Aorta (tissue), 5 donors: ENCODE measurements around the gene PLPP2. TPM values are rescaled to one million over a fixed set of nuclear protein-coding genes. Genes with fewer than 3 reads are reported as not detected.
A peak's percentile ranks its signal among the peaks of the same experiment; 100 is the strongest.

Experiments used
- ATAC-seq: fragments of 200-7000 bp; cut with Tn5 transposase; one replicate; pipeline ENCODE4 v1.9.1; 2022; ENCODE audit warnings: moderate library complexity; ENCODE audit not compliant: low FRiP score
- DNase-seq, 2 donors: peaks; one replicate each; pipeline ENCODE4 v3.0.0-alpha.2; 2020
- H3K27ac ChIP-seq, 2 donors: one replicate each; pipeline ENCODE4 v1.5.1; 2013; ENCODE audit warnings: low read length in 2 of 2, mild to moderate bottlenecking in 2 of 2, moderate library complexity in 2 of 2, control low read depth in 1 of 2, inconsistent platforms in 1 of 2, low read depth in 1 of 2
- H3K27me3 ChIP-seq, 2 donors: one replicate each; pipeline ENCODE4 v1.6.1; 2013; ENCODE audit warnings: control low read depth in 1 of 2, low read length in 1 of 2, mild to moderate bottlenecking in 1 of 2, moderate library complexity in 1 of 2; ENCODE audit not compliant: insufficient read depth in 2 of 2, control insufficient read depth in 1 of 2
- H3K36me3 ChIP-seq, 2 donors: one replicate each; pipeline ENCODE4 v1.6.1; 2013; ENCODE audit warnings: control low read depth in 1 of 2, low read length in 1 of 2, mild to moderate bottlenecking in 1 of 2; ENCODE audit not compliant: insufficient read depth in 2 of 2, control insufficient read depth in 1 of 2
- H3K4me1 ChIP-seq, 2 donors: one replicate each; pipeline ENCODE4 v1.6.1; 2013; ENCODE audit warnings: low read length in 2 of 2, control low read depth in 1 of 2, mild to moderate bottlenecking in 1 of 2, moderate library complexity in 1 of 2; ENCODE audit not compliant: insufficient read depth in 2 of 2, control insufficient read depth in 1 of 2
- H3K4me3 ChIP-seq, 2 donors: one replicate each; pipeline ENCODE4 v1.5.1; 2013; ENCODE audit warnings: low read length in 2 of 2, control low read depth in 1 of 2, mild to moderate bottlenecking in 1 of 2
- H3K9me3 ChIP-seq: one replicate; pipeline ENCODE4 v1.6.1; 2013; ENCODE audit warnings: mild to moderate bottlenecking, low read length; ENCODE audit not compliant: control insufficient read depth
- WGBS, 2 donors: extraction: QIAGEN DNeasy Blood & Tissue Kit; methylation state at CpG; one replicate each; pipeline ENCODE4 v1.1.7; 2013; 5-methylcytosine and 5-hydroxymethylcytosine counted together
- intact Hi-C, 2 donors: fragments of 100-400 bp; cut with DNase I; formaldehyde crosslinking; loops; one replicate each; pipeline versions ENCODE4 v1.14.2 to v1.15.0; 2022
- polyA plus RNA-seq, 2 donors: library from polyadenylated mRNA; stranded (reverse); fragments of 200-250 nt; gene quantifications; one replicate each; pipeline ENCODE4 v1.2.3, GENCODE V29; 2013
- total RNA-seq, 2 donors: library from RNA; stranded (reverse); fragmentation: NEBNext Ultra II Directional; extraction: Animal tissue kit (Norgen Biotek cat#: 25700); gene quantifications; one replicate each; pipeline ENCODE4 v1.2.1, GENCODE V29; 2021
- donor health status: healthy with polysubstance abuse.
- donor health status: Bipolar disorder and iron deficiency.
- donor health status: DM: no; HTN: no; CAD: no.
- donor health status: DM: no; HTN: no; CAD: no.
- donor health status: DM: yes; HTN: yes; CAD: no.

The PLPP2 gene
- total and polyA plus RNA-seq, 4 donors, result 0.51 to 6.5 (median 3.7) TPM

GRCh38 chr19:334296-335071 lies 43.3 kb upstream of the PLPP2 start:
- Histone ChIP-seq H3K4me1 (no peaks in the 10 kb centered on the region), H3K27ac (no peak overlapping the region), H3K36me3 (peaks cover 2 to 3% of the 10 kb centered on the region in 2 donors), H3K4me3 (no peak overlapping the region), H3K9me3 (no peaks in the 10 kb centered on the region), H3K27me3 (no peaks in the 10 kb centered on the region)
- peak in 1 of 2 donors; percentile 55 for DNase-seq
- ATAC-seq, result peak; percentile 15
- 90 to 92% methylated on average over 19 of the region's 19 CpGs for WGBS, 2 donors
- intact Hi-C loops, result no loop called here

GRCh38 chr19:330503-330902 lies 39.3 kb upstream of the PLPP2 start:
- ATAC-seq, result no peak
- no peak overlapping the region for H3K4me3 ChIP-seq
- H3K4me1 ChIP-seq, result no peaks in the 10 kb centered on the region
- intact Hi-C loops, result no loop called here
- no peaks in the 10 kb centered on the region for H3K27me3 ChIP-seq
- peak in 1 of 2 donors; percentile 49 for DNase-seq
- WGBS, 2 donors, result 97 to 98% methylated on average over 8 of the region's 8 CpGs
- no peaks in the 10 kb centered on the region for H3K9me3 ChIP-seq
- no peak overlapping the region for H3K27ac ChIP-seq
- peaks cover 7 to 11% of the 10 kb centered on the region in 2 donors for H3K36me3 ChIP-seq

GRCh38 chr19:329876-330275 lies 38.7 kb upstream of the PLPP2 start:
- Histone ChIP-seq H3K36me3 (peaks cover 7 to 12% of the 10 kb centered on the region in 2 donors), H3K9me3 (no peaks in the 10 kb centered on the region), H3K27ac (no peak overlapping the region), H3K4me1 (no peaks in the 10 kb centered on the region), H3K4me3 (no peak overlapping the region), H3K27me3 (no peaks in the 10 kb centered on the region)
- no peak for ATAC-seq
- 98% methylated on average over 7 of the region's 7 CpGs for WGBS, 2 donors
- intact Hi-C loops, result no loop called here
- DNase-seq, result peak in 1 of 2 donors; percentile 28

- DNase-seq, result no peak
- Histone ChIP-seq H3K4me1 (no peaks in the 10 kb centered on the region), H3K4me3 (no peak overlapping the region), H3K9me3 (no peaks in the 10 kb centered on the region), H3K36me3 (peaks cover 7 to 15% of the 10 kb centered on the region in 2 donors), H3K27ac (no peak overlapping the region), H3K27me3 (no peaks in the 10 kb centered on the region)
- no peak for ATAC-seq
- 91 to 96% methylated on average over 4 of the region's 4 CpGs for WGBS, 2 donors
- intact Hi-C loops, result no loop called here
Measured at GRCh38 chr19:328025-328505, 36.9 kb upstream of the PLPP2 start.

GRCh38 chr19:327291-328024 lies 36.3 kb upstream of the PLPP2 start:
- WGBS, 2 donors, result 94 to 98% methylated on average over 17 of the region's 17 CpGs
- DNase-seq (no peak), ATAC-seq (peak; percentile 22)
- intact Hi-C loops, result no loop called here
- Histone ChIP-seq H3K9me3 (no peaks in the 10 kb centered on the region), H3K4me3 (no peak overlapping the region), H3K27ac (no peak overlapping the region), H3K27me3 (no peaks in the 10 kb centered on the region), H3K4me1 (no peaks in the 10 kb centered on the region), H3K36me3 (peaks cover 7 to 15% of the 10 kb centered on the region in 2 donors)

- 92 to 96% methylated on average over 15 of the region's 15 CpGs for WGBS, 2 donors
- intact Hi-C loops, result no loop called here
- Histone ChIP-seq H3K9me3 (no peaks in the 10 kb centered on the region), H3K27ac (no peak overlapping the region), H3K4me3 (no peak overlapping the region), H3K36me3 (peaks cover 7 to 15% of the 10 kb centered on the region in 2 donors), H3K4me1 (no peaks in the 10 kb centered on the region), H3K27me3 (no peaks in the 10 kb centered on the region)
- DNase-seq, result no peak
- no peak for ATAC-seq
Measured at GRCh38 chr19:326871-327270, 35.7 kb upstream of the PLPP2 start.

GRCh38 chr19:325937-326565 lies 34.8 kb upstream of the PLPP2 start:
- Histone ChIP-seq H3K4me1 (no peaks in the 10 kb centered on the region), H3K27ac (no peak overlapping the region), H3K9me3 (no peaks in the 10 kb centered on the region), H3K4me3 (no peak overlapping the region), H3K27me3 (no peaks in the 10 kb centered on the region), H3K36me3 (peaks cover 7 to 15% of the 10 kb centered on the region in 2 donors)
- ATAC-seq (no peak), DNase-seq (peak in 1 of 2 donors; percentile 63)
- WGBS, 2 donors, result 92 to 96% methylated on average over 33 of the region's 33 CpGs
- intact Hi-C loops, result no loop called here

GRCh38 chr19:325173-325936 lies 34.2 kb upstream of the PLPP2 start:
- no peak for ATAC-seq
- intact Hi-C loops, result no loop called here

More at GRCh38 chr19:325173-325936, 34.2 kb upstream of the PLPP2 start:
- 91 to 94% methylated on average over 24 of the region's 24 CpGs for WGBS, 2 donors
- Histone ChIP-seq H3K27ac (no peak overlapping the region), H3K4me3 (no peak overlapping the region), H3K27me3 (no peaks in the 10 kb centered on the region), H3K36me3 (peaks cover 4 to 15% of the 10 kb centered on the region in 2 donors), H3K9me3 (no peaks in the 10 kb centered on the region), H3K4me1 (no peaks in the 10 kb centered on the region)
- DNase-seq, result peak in 1 of 2 donors; percentile 58
